PC-3 (cell line): ENCODE measurements around the gene ZNF814. TPM values are rescaled to one million over a fixed set of nuclear protein-coding genes. Genes with fewer than 3 reads are reported as not detected.
A peak's percentile ranks its signal among the peaks of the same experiment; 100 is the strongest.
"Not testable (repeated sequence)": the region's sequence is repeated elsewhere in the genome, so short reads cannot be mapped to it uniquely, and the experiment has no call there.

Experiments
- ATAC-seq: fragments of 200-7000 bp; cut with Tn5 transposase; 2 replicates; pipeline ENCODE4 v1.9.1; 2020; ENCODE audit warnings: mild to moderate bottlenecking, moderate library complexity
- BruUV-seq: library from RNA; stranded (reverse); fragments of 400-500 nt; replicated peaks from 2 replicates; lab custom pipeline; 2021; lab: Mats Ljungman, UMichigan
- CTCF ChIA-PET: fragments of 300-600 bp; sonication (Branson Sonifier 250); formaldehyde crosslinking; loops from one replicate; lab custom pipeline; 2022; ENCODE audit warnings: antibody characterized with exemption; lab: Charles Lee
- POLR2A ChIA-PET: fragments of 300-600 bp; sonication (Branson Sonifier 250); formaldehyde crosslinking; loops from one replicate; lab custom pipeline; 2022; ENCODE audit warnings: antibody characterized with exemption; ENCODE audit not compliant: unreplicated experiment; lab: Charles Lee
- DNase-seq: peaks from one replicate; pipeline ENCODE4 v3.0.0-alpha.2; 2015
- H2AFZ ChIP-seq: fragments of 300-600 bp; sonication (generic); 2 replicates; pipeline ENCODE4 v1.6.0; 2016; ENCODE audit warnings: antibody characterized with exemption, low read length
- H3F3A ChIP-seq: fragments of 300-600 bp; sonication (generic); one replicate; pipeline ENCODE4 v1.6.0; 2017; ENCODE audit warnings: antibody characterized with exemption, low read length, control low read depth, mild to moderate bottlenecking; ENCODE audit not compliant: unreplicated experiment
- H3K27ac ChIP-seq: fragments of 300-600 bp; sonication (generic); 2 replicates; pipeline ENCODE4 v1.5.1; 2016; ENCODE audit warnings: mild to moderate bottlenecking, low read length
- H3K27me3 ChIP-seq: fragments of 300-600 bp; sonication (generic); 2 replicates; pipeline ENCODE4 v1.6.1; 2016; ENCODE audit warnings: low read length, mixed read lengths
- H3K36me3 ChIP-seq: fragments of 300-600 bp; sonication (generic); 2 replicates; pipeline ENCODE4 v1.6.1; 2016; ENCODE audit warnings: low read depth, mixed run types, low read length, mixed read lengths
- H3K4me1 ChIP-seq: fragments of 300-600 bp; sonication (generic); 2 replicates; pipeline ENCODE4 v1.5.1; 2016; ENCODE audit warnings: low read length; ENCODE audit not compliant: insufficient read depth
- H3K4me2 ChIP-seq: fragments of 300-600 bp; sonication (generic); 2 replicates; pipeline ENCODE4 v1.6.0; 2016; ENCODE audit warnings: low read length
- H3K4me3 ChIP-seq: fragments of 300-600 bp; sonication (generic); 2 replicates; pipeline ENCODE4 v1.5.1; 2016; ENCODE audit warnings: mild to moderate bottlenecking, low read length, mixed read lengths
- H3K79me2 ChIP-seq: fragments of 300-600 bp; sonication (generic); 2 replicates; pipeline ENCODE4 v1.6.1; 2017; ENCODE audit warnings: low read length, mixed read lengths
- H3K9ac ChIP-seq: fragments of 300-600 bp; sonication (generic); 2 replicates; pipeline ENCODE4 v1.6.0; 2016; ENCODE audit warnings: mild to moderate bottlenecking, low read length
- H3K9me2 ChIP-seq: fragments of 300-600 bp; sonication (generic); replicated peaks from 2 replicates; pipeline ENCODE4 v1.6.1; 2016; ENCODE audit warnings: mixed run types, low read length, mixed read lengths
- H3K9me3 ChIP-seq: fragments of 300-600 bp; sonication (generic); 2 replicates; pipeline ENCODE4 v1.6.1; 2016; ENCODE audit warnings: low read length, mixed read lengths
- H4K20me1 ChIP-seq: fragments of 300-600 bp; sonication (generic); 2 replicates; pipeline ENCODE4 v1.6.1; 2016; ENCODE audit warnings: low read length, mixed read lengths
- CTCF ChIP-seq: fragments of 300-600 bp; sonication (generic); conservative IDR thresholded peaks from 2 replicates; pipeline ENCODE4 v1.5.1; 2017; ENCODE audit warnings: antibody characterized with exemption, low read depth, mild to moderate bottlenecking, low read length
- EZH2 ChIP-seq: fragments of 300-600 bp; sonication (generic); IDR thresholded peaks from one replicate; pipeline ENCODE4 v1.6.1; 2017; ENCODE audit warnings: antibody characterized with exemption, mild to moderate bottlenecking, low read length; ENCODE audit not compliant: unreplicated experiment
- EZH2phosphoT487 ChIP-seq: fragments of 300-600 bp; sonication (generic); IDR thresholded peaks from 2 replicates; pipeline ENCODE4 v1.6.1; 2018; ENCODE audit warnings: mild to moderate bottlenecking, antibody characterized with exemption, low read length, borderline replicate concordance
- intact Hi-C: fragments of 100-400 bp; cut with micrococcal nuclease; formaldehyde crosslinking; loops from 2 replicates; pipeline ENCODE4 v1.9.0; 2023
- total RNA-seq: library from RNA; depleted of rRNA; stranded (reverse); fragments of >200 nt; gene quantifications from 2 replicates; pipeline ENCODE4 v1.2.3, GENCODE V29; 2014

The ZNF814 gene
- total RNA-seq, 1 experiment from 2014 or later = 3.3 TPM

DNA sequence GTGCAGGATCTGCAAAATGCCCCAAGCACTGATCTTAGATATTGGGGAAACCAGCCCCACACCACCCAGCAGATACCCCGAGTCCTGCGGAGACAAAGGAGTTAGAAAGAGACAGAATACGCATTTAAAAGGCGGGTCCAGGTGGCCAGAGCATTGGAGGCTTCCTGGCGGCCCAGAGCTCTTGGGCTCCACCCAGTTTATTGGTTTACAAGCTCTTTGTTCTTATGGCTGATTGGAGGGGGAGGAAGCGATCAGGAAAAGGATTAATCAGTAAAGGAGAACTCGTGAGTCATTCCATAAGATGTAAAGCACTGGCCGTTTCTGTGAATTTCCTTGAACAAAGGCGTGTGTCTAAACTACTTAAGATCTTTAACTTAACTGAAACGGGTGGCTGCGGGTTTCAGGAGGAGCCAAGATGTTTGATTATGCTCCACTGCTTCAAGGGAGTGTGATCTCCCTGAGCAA lies 38.3 kb downstream of the ZNF814 start:
- no peaks in the 10 kb centered on the region for H3K9me3 ChIP-seq
- peak overlapping the region; percentile 90 for H3K9ac ChIP-seq
- H4K20me1 ChIP-seq = 0 out of 2 replicates have a peak, but pooled peaks cover 7% of the 10 kb centered on the region
- intact Hi-C loops = no loop called here
- H3K27me3 ChIP-seq = no peaks in the 10 kb centered on the region
- H3F3A ChIP-seq = no peaks in the 10 kb centered on the region
- POLR2A ChIA-PET = interaction anchor here (0.6 kb wide), 1 partner anchor 105 kb away, joined by 7 read pairs; no protein-coding TSS in a partner anchor
- DNase-seq (peak; percentile 73), ATAC-seq (peak; percentile 41)
- H3K4me1 ChIP-seq = 0 out of 2 replicates have a peak, but pooled peaks cover 6% of the 10 kb centered on the region
- H3K4me3 ChIP-seq = peak overlapping the region; percentile 88
- H3K27ac ChIP-seq = peak overlapping the region; percentile 63
- H3K36me3 ChIP-seq = peaks cover 43% of the 10 kb centered on the region
- CTCF ChIA-PET = no interaction called here
- peak overlapping the region; percentile 96 for H3K4me2 ChIP-seq
- H2AFZ ChIP-seq = peak overlapping the region; percentile 54
- peaks cover 51% of the 10 kb centered on the region for H3K79me2 ChIP-seq
- no peaks in the 10 kb centered on the region for H3K9me2 ChIP-seq
- TF ChIP-seq CTCF (no peak), EZH2phosphoT487 (no peak), EZH2 (no peak)
- no TSS peak for BruUV-seq

DNA sequence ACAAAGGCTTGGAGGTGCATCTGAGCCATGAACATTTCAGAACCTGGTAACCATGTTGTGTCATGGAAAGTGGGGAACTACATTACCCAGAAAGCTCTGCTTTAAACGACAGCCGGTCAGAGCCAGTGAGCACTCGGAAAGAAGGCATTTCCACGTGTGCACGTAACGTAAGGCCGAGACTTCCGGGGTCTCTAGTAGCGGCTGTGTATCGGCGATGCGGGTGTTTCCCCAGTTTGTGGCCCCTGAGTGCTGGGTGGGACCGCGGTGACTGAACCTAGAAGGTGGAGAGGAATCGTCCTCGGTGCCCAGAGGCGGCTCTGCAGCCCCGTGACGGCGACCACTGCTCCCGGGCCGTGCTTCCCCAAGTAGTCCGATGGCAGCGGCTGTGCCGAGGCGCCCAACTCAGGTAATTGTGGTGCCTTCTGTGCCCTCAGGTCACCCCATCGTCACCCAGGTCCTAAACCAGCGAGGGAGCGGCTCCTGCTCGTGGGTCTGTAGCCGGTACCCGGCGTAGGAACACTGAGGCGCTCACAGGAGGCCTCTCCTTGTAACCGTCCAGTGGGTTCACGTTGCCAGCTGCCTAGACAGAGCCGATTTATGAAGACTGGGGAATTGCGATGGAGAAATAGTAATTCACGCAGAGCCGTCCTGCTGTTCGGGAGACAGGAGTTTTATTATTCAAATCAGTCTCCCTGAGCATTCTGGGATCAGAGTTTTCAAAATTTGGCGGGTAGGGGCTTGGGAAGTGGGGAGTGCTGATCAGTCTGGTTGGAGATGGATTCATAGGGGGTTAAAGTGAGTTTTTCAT lies 39.0 kb downstream of the ZNF814 start, which contains the start of gene ZNF587:
ZNF587 (plus strand) TSS at position 194 of the 808 bp plus-strand sequence; CDS start at position 374, 180 bp downstream.
- peak; percentile 97 for ATAC-seq
- H3K4me3 ChIP-seq = peak within 1 kb of the TSS; percentile 88
- H3K27ac ChIP-seq = peak within 1 kb of the TSS; percentile 63
- H3K4me1 ChIP-seq, intact Hi-C loops, CTCF ChIA-PET, H3K27me3 ChIP-seq, H3K9me3 ChIP-seq, H3K9me2 ChIP-seq, H4K20me1 ChIP-seq, H3F3A ChIP-seq: not testable (repeated sequence)
- TSS peak; percentile 91 for BruUV-seq
- H3K36me3 ChIP-seq = peaks cover 43% of the 10 kb centered on the region
- peak within 1 kb of the TSS; percentile 90 for H3K9ac ChIP-seq
- POLR2A ChIA-PET = interaction anchor here (0.6 kb wide), 2 partner anchors 105 to 187 kb away, joined by 3 to 7 read pairs; no protein-coding TSS in a partner anchor
- DNase-seq = peak; percentile 85
- H3K79me2 ChIP-seq = peaks cover 57% of the 10 kb centered on the region
- peak within 1 kb of the TSS; percentile 54 for H2AFZ ChIP-seq
- peak within 1 kb of the TSS; percentile 96 for H3K4me2 ChIP-seq

DNA sequence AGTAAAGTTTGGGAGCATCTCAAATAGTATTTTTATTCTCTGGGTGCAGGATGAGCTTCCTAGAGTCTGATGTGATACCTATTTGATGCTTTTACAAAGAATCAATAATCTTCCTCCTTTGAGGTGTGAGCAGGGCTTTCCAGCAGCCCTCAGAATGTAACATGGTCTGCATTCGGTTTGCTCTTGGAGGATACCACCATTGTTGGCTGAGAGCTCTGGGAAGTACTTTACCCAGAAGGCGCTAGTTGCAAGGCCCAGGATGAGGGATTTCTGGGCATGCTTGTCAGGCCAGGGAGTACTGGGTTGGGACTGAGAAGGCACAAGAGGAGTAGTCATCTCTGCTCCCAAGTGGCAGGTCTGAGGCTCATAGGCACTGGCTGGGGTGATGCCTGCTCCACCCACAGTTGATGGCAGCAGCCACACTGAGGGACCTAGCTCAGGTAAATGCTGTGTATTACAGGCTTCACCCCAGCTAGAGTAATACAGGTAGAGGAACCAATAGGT lies 39.6 kb downstream of the ZNF814 start:
- H3F3A ChIP-seq, H3K27me3 ChIP-seq, H3K4me2 ChIP-seq, DNase-seq, H2AFZ ChIP-seq, H3K4me1 ChIP-seq, H3K9me3 ChIP-seq, H3K9ac ChIP-seq, H3K27ac ChIP-seq, BruUV-seq, intact Hi-C loops, H3K9me2 ChIP-seq, H4K20me1 ChIP-seq, CTCF ChIA-PET: not testable (repeated sequence)
- ATAC-seq = peak; percentile 22
- POLR2A ChIA-PET = interaction anchor here (0.6 kb wide), 1 partner anchor 186 kb away, joined by 3 read pairs; no protein-coding TSS in a partner anchor
- H3K36me3 ChIP-seq = peaks cover 45% of the 10 kb centered on the region
- H3K4me3 ChIP-seq = peak overlapping the region; percentile 88; the same call in 1 of the 2 replicates
- peaks cover 64% of the 10 kb centered on the region for H3K79me2 ChIP-seq

DNA sequence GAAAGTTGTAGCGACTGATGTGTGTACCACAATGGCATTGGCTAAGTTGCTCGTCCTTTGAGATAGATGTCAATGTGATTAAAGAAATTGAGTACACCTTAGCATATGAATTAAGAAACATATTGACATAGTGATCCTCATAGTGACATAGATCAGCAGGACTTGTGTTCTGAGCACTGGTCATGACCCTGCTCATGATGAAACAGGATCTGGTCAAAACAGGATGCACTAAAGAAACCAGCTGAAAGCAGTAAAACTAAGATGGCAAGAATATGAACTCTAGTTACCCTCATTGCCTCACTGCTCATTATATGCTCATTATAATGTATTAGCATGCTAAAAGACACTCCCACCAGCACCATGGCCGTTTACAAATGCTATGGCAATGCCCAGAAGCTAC lies 41.7 kb downstream of the ZNF814 start:
- intact Hi-C loops, H4K20me1 ChIP-seq, H3K4me2 ChIP-seq: not testable (repeated sequence)

More for the DNA sequence above, 41.7 kb downstream of the ZNF814 start:
- peaks cover 44% of the 10 kb centered on the region for H3K36me3 ChIP-seq
- H3K79me2 ChIP-seq = peaks cover 69% of the 10 kb centered on the region
- CTCF ChIA-PET, POLR2A ChIA-PET, H3K9ac ChIP-seq, H3K27ac ChIP-seq, H3K4me3 ChIP-seq, H3K9me2 ChIP-seq, H3K4me1 ChIP-seq, H3K9me3 ChIP-seq, DNase-seq, H3K27me3 ChIP-seq, BruUV-seq, ATAC-seq, H3F3A ChIP-seq, H2AFZ ChIP-seq: not testable (repeated sequence)
